Lower lobe of right lung (tissue), 2 donors: ENCODE results near the gene TMEM131. TPM values are rescaled to one million over a fixed set of nuclear protein-coding genes. Genes with fewer than 3 reads are reported as not detected.
"Not testable (repeated sequence)": the region's sequence is repeated elsewhere in the genome, so short reads cannot be mapped to it uniquely, and the experiment has no call there.

Source experiments
- ATAC-seq, 2 donors: fragments of 200-7000 bp; cut with Tn5 transposase; one replicate each; pipeline ENCODE4 v1.9.1; 2020 to 2022; ENCODE audit warnings: mild to moderate bottlenecking in 2 of 2, moderate library complexity in 2 of 2
- DNase-seq: peaks from one replicate; pipeline ENCODE4 v3.0.0-alpha.2; 2020
- H3K27ac ChIP-seq: fragments of 200-600 bp; one replicate; pipeline ENCODE4 v1.8.0; 2022
- H3K27me3 ChIP-seq: fragments of 200-600 bp; one replicate; pipeline ENCODE4 v1.8.0; 2022; ENCODE audit warnings: low read depth
- H3K36me3 ChIP-seq: fragments of 200-600 bp; one replicate; pipeline ENCODE4 v1.8.0; 2022; ENCODE audit warnings: mild to moderate bottlenecking
- H3K4me1 ChIP-seq: fragments of 200-600 bp; one replicate; pipeline ENCODE4 v1.8.0; 2022
- H3K4me3 ChIP-seq: fragments of 200-600 bp; one replicate; pipeline ENCODE4 v1.8.0; 2022; ENCODE audit warnings: mild to moderate bottlenecking
- H3K9me3 ChIP-seq: fragments of 200-600 bp; one replicate; pipeline ENCODE4 v1.8.0; 2022
- intact Hi-C: fragments of 100-400 bp; cut with DNase I; formaldehyde crosslinking; loops from one replicate; pipeline ENCODE4 v1.11.0; 2022
- total RNA-seq: library from RNA; stranded (reverse); fragmentation: NEBNext Ultra II Directional; extraction: Animal tissue kit (Norgen Biotek cat#: 25700); gene quantifications from one replicate; pipeline ENCODE4 v1.2.1, GENCODE V29; 2021
- TF ChIP-seq, protein P1 (sequence below): fragments of 200-600 bp; IDR thresholded peaks from one replicate; pipeline ENCODE4 v1.8.0; 2022; ENCODE audit warnings: antibody characterized with exemption, mild to moderate bottlenecking
- donor health status: DM: no; HTN: yes; CAD: no; lungs with severe emphysema.

Gene TMEM131
- total RNA-seq, 1 donor from 2014 or later: 42.2 TPM

DNA sequence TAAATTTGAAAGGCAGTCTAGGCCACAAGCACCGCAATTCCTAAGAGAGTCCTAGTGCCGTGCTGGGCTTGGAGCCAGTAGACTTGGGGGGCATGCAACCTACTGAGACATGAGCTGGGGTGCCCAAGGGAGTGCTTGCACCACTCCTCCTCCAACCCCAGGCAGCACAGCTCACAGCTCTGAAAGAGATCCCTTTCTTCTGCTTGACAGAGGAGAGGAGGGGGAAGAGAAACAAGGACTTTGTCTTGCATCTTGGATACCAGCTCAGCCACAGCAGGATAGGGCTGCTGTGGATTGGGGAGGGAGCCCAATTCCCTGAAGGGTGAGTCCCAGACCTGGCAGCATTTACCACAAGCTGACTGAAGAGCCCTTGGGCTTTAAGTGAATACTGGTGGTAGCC is 134.6 kb downstream of the TMEM131 start:
- H3K9me3 ChIP-seq: no peaks in the 10 kb centered on the region
- H3K27ac ChIP-seq: no peak overlapping the region
- H3K4me1 ChIP-seq: no peaks in the 10 kb centered on the region
- intact Hi-C loops: no loop called here
- ATAC-seq (no peak), DNase-seq (no peak)
- peaks cover 14% of the 10 kb centered on the region for H3K36me3 ChIP-seq
- H3K4me3 ChIP-seq: no peak overlapping the region
- TF ChIP-seq, protein P1, sequence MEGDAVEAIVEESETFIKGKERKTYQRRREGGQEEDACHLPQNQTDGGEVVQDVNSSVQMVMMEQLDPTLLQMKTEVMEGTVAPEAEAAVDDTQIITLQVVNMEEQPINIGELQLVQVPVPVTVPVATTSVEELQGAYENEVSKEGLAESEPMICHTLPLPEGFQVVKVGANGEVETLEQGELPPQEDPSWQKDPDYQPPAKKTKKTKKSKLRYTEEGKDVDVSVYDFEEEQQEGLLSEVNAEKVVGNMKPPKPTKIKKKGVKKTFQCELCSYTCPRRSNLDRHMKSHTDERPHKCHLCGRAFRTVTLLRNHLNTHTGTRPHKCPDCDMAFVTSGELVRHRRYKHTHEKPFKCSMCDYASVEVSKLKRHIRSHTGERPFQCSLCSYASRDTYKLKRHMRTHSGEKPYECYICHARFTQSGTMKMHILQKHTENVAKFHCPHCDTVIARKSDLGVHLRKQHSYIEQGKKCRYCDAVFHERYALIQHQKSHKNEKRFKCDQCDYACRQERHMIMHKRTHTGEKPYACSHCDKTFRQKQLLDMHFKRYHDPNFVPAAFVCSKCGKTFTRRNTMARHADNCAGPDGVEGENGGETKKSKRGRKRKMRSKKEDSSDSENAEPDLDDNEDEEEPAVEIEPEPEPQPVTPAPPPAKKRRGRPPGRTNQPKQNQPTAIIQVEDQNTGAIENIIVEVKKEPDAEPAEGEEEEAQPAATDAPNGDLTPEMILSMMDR: no peak
- no peaks in the 10 kb centered on the region for H3K27me3 ChIP-seq

DNA sequence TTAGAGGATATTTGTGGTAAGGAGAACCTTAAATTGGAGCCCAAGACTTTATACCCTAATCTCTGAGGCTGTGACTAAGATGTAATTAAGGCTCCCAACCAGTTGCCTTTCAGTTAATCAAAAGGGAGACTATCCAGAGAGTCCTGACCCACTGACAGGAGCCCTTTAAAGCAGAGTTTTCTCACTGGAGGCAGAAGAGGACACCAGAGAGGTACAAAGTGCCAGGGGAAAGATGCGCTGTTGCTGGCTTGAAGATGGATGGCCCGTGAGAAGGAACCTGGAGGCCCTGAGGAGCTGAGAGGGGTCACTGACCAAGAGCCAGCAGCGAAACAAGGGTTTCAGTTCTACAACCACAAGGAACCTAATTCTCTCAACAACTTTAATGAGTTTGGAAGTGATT is 137.3 kb downstream of the TMEM131 start:
- no peaks in the 10 kb centered on the region for H3K27me3 ChIP-seq
- intact Hi-C loops: no loop called here
- no peak overlapping the region for H3K27ac ChIP-seq
- DNase-seq: no peak
- ATAC-seq: no peak
- H3K4me3 ChIP-seq: no peak overlapping the region
- no peaks in the 10 kb centered on the region for H3K9me3 ChIP-seq
- TF ChIP-seq, protein P1: no peak
- no peaks in the 10 kb centered on the region for H3K4me1 ChIP-seq
- peaks cover 14% of the 10 kb centered on the region for H3K36me3 ChIP-seq

DNA sequence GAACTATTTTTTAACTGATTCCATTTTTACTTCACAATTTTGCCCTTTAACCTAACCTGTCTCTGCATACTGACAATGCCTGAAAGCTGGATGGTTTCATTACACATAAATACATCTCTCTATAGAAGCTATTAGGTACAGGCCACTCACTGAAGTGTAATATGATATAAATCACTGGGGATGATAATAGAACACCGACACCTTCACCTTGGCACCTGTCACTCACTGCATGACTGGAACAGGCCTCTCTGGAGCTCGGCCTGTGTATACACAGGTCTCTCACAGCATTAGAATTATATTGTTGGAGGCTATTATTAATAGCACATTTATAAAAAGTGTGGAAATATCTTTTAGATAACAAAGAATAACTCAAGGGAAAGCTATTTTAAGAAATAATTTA is 138.2 kb downstream of the TMEM131 start:
- no peaks in the 10 kb centered on the region for H3K9me3 ChIP-seq
- H3K27ac ChIP-seq: no peak overlapping the region
- no peak overlapping the region for H3K4me3 ChIP-seq
- intact Hi-C loops: no loop called here
- TF ChIP-seq, protein P1: no peak
- H3K4me1 ChIP-seq: no peaks in the 10 kb centered on the region
- peaks cover 14% of the 10 kb centered on the region for H3K36me3 ChIP-seq
- no peaks in the 10 kb centered on the region for H3K27me3 ChIP-seq
- no peak for DNase-seq
- ATAC-seq: no peak

DNA sequence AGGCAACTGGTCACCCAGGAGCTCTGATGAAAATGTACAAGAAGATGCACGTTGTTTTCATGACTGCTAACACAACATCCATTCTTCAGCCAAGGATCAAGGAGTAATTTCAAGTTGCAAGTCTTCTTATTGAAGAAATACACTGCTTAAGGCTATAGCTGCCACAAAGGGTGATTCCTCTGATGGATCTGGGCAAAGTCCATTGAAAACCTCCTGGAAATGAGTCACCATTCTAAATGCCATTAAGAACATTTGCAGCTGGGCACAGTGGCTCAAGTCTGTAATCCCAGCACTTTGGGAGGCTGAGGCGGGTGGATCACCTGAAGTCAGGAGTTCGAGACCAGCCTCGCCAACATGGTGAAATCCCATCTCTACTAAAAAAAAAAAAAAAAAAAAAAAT is 142.7 kb downstream of the TMEM131 start:
- H3K4me1 ChIP-seq, intact Hi-C loops, ATAC-seq, H3K36me3 ChIP-seq, H3K27me3 ChIP-seq, H3K4me3 ChIP-seq, H3K27ac ChIP-seq, H3K9me3 ChIP-seq, DNase-seq: not testable (repeated sequence)

DNA sequence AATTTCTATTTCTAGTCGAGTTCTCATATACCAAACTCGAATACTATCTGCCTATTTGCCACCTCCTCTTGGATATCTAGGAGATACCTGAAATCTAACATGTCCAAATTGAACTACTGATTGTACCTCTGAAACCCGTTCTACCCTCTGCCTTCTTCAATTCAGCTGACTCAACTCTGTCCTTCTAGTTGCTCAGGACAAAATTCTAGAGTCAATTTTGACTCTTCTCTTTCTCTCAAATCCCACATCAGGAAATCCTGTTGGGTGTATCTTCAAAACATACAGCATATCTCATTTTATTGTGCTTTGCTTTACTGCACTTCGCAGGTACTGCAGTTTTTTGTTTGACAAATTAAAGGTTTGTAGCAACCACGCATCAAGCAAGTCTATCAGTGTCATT is 144.6 kb downstream of the TMEM131 start:
- TF ChIP-seq, protein P1: no peak
- no peak for ATAC-seq
- no peaks in the 10 kb centered on the region for H3K9me3 ChIP-seq
- H3K4me3 ChIP-seq: no peak overlapping the region
- no peak for DNase-seq
- H3K27ac ChIP-seq: no peak overlapping the region
- no peaks in the 10 kb centered on the region for H3K27me3 ChIP-seq
- no peaks in the 10 kb centered on the region for H3K36me3 ChIP-seq
- H3K4me1 ChIP-seq: peaks cover 7% of the 10 kb centered on the region
- intact Hi-C loops: no loop called here

DNA sequence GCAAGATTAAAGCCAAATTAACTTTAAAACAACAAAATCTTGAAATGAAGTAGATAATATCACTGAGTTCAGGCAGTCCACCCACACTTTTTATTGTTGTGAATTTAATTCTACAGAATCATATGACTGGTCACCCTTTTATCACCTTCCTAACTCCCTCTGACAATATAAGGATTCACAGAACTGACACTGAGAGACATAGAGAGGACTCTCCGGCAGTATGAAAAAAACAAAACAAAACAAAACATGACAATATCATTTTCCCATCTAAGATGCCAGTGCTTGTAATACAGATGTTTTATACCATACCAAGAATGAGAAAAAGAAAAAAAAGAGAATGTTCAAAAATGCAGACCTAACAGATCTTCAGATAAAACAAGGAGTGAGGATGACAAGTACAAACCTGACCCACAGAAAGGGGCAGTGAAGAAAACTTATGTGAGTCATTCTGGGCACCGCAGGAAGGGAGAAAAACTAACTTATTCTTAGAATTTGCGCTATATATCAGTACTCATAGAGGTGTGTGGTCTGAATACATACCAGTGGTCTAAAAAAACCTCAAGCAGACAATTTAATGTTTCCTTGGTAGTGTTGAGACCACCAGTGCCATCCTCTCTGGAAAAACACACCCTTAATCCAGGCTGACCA is 145.7 kb downstream of the TMEM131 start:
- no peaks in the 10 kb centered on the region for H3K27me3 ChIP-seq
- no peak overlapping the region for H3K4me3 ChIP-seq
- H3K9me3 ChIP-seq: no peaks in the 10 kb centered on the region
- intact Hi-C loops: no loop called here
- H3K36me3 ChIP-seq: no peaks in the 10 kb centered on the region
- no peak overlapping the region for H3K27ac ChIP-seq
- DNase-seq: no peak
- ATAC-seq: no peak
- H3K4me1 ChIP-seq: peaks cover 7% of the 10 kb centered on the region
- TF ChIP-seq, protein P1: no peak
